Neuronal stem cell (in vitro differentiated cells): ENCODE results near the gene CABP5.

Source experiments
- DNase-seq: peaks from one replicate; pipeline ENCODE4 v3.0.0-alpha.2; 2013; ENCODE audit warnings: low spot score
- H2AFZ ChIP-seq: one replicate; pipeline ENCODE4 v1.6.1; 2013; ENCODE audit warnings: mild to moderate bottlenecking, low read length, inconsistent platforms
- H2AK5ac ChIP-seq: 2 replicates; pipeline ENCODE4 v1.6.1; 2013; ENCODE audit warnings: low read depth, mild to moderate bottlenecking, inconsistent platforms, low read length, moderate library complexity, mixed read lengths
- H2BK120ac ChIP-seq: 2 replicates; pipeline ENCODE4 v1.6.1; 2013; ENCODE audit warnings: low read depth, mild to moderate bottlenecking, inconsistent platforms, low read length, moderate library complexity, mixed read lengths
- H2BK12ac ChIP-seq: one replicate; pipeline ENCODE4 v1.6.1; 2013; ENCODE audit warnings: low read length, inconsistent platforms
- H2BK15ac ChIP-seq: 2 replicates; pipeline ENCODE4 v1.6.1; 2013; ENCODE audit warnings: mild to moderate bottlenecking, low read length, inconsistent platforms, mixed read lengths
- H2BK5ac ChIP-seq: one replicate; pipeline ENCODE4 v1.6.1; 2013; ENCODE audit warnings: inconsistent platforms, mild to moderate bottlenecking, low read length, moderate library complexity
- H3K14ac ChIP-seq: one replicate; pipeline ENCODE4 v1.6.1; 2013; ENCODE audit warnings: low read length, inconsistent platforms
- H3K18ac ChIP-seq: 2 replicates; pipeline ENCODE4 v1.6.1; 2013; ENCODE audit warnings: low read length, inconsistent platforms
- H3K23ac ChIP-seq: 2 replicates; pipeline ENCODE4 v1.6.1; 2013; ENCODE audit warnings: low read depth, mild to moderate bottlenecking, mixed read lengths, low read length, inconsistent platforms; ENCODE audit not compliant: poor library complexity
- H3K27ac ChIP-seq: replicated peaks from 3 replicates; pipeline ENCODE4 v1.5.1; 2013; ENCODE audit warnings: low read length, inconsistent platforms
- H3K27me3 ChIP-seq, 3 experiments: 2 replicates each; pipeline ENCODE4 v1.6.1; 2013; ENCODE audit warnings: low read length in 3 of 3, mild to moderate bottlenecking in 2 of 3, inconsistent platforms in 1 of 3, low read depth in 1 of 3, mixed read lengths in 1 of 3, moderate library complexity in 1 of 3; ENCODE audit not compliant: control insufficient read depth in 3 of 3, insufficient read depth in 3 of 3
- H3K36me3 ChIP-seq, 2 donors: replicated peaks in 1 of 2; 2 replicates each; pipeline ENCODE4 v1.6.1; 2013; ENCODE audit warnings: low read length in 2 of 2; ENCODE audit not compliant: control insufficient read depth in 2 of 2, insufficient read depth in 2 of 2
- H3K4ac ChIP-seq: 2 replicates; pipeline ENCODE4 v1.6.1; 2013; ENCODE audit warnings: inconsistent platforms, mild to moderate bottlenecking, low read length, moderate library complexity
- H3K4me1 ChIP-seq, 2 donors: 1 replicate in 1 of 2; 2 replicates in 1 of 2; pipeline ENCODE4 v1.6.1; 2013; ENCODE audit warnings: low read length in 2 of 2, low read depth in 1 of 2; ENCODE audit not compliant: control insufficient read depth in 2 of 2, insufficient read depth in 1 of 2
- H3K4me2 ChIP-seq: one replicate; pipeline ENCODE4 v1.6.1; 2013; ENCODE audit warnings: mild to moderate bottlenecking, low read length, inconsistent platforms; ENCODE audit not compliant: insufficient read depth, poor library complexity, severe bottlenecking
- H3K4me3 ChIP-seq, 2 donors: 2 replicates each; pipeline ENCODE4 v1.5.1; 2013; ENCODE audit warnings: low read length in 2 of 2, mild to moderate bottlenecking in 2 of 2, inconsistent platforms in 1 of 2, moderate library complexity in 1 of 2
- H3K79me1 ChIP-seq: one replicate; pipeline ENCODE4 v1.6.1; 2013; ENCODE audit warnings: low read depth, mild to moderate bottlenecking, inconsistent platforms, low read length, moderate library complexity
- H3K9ac ChIP-seq: one replicate; pipeline ENCODE4 v1.6.1; 2013; ENCODE audit warnings: mild to moderate bottlenecking, low read depth, low read length, inconsistent platforms; ENCODE audit not compliant: poor library complexity
- H3K9me3 ChIP-seq, 2 donors: replicated peaks in 1 of 2; 2 replicates each; pipeline versions ENCODE3 to v1.6.1; 2013; ENCODE audit warnings: low read length in 2 of 2, mild to moderate bottlenecking in 2 of 2, inconsistent platforms in 1 of 2, low read depth in 1 of 2, mixed read lengths in 1 of 2, moderate library complexity in 1 of 2; ENCODE audit not compliant: control insufficient read depth in 2 of 2, insufficient read depth in 1 of 2
- H4K8ac ChIP-seq: one replicate; pipeline ENCODE4 v1.6.1; 2013; ENCODE audit warnings: low read depth, mild to moderate bottlenecking, inconsistent platforms, low read length, moderate library complexity
- H4K91ac ChIP-seq: one replicate; pipeline ENCODE4 v1.6.1; 2013; ENCODE audit warnings: low read length, low read depth, mild to moderate bottlenecking, inconsistent platforms; ENCODE audit not compliant: poor library complexity
- WGBS, 2 donors: extraction: QIAGEN DNeasy Blood & Tissue Kit; methylation state at CpG; one replicate each; pipeline ENCODE4 v1.1.7; 2013; ENCODE audit warnings: missing lambda C conversion rate in 2 of 2, mixed read lengths in 1 of 2; ENCODE audit not compliant: insufficient read length in 2 of 2, insufficient replicate concordance in 1 of 2; ENCODE audit errors: extremely low coverage in 2 of 2; 5-methylcytosine and 5-hydroxymethylcytosine counted together

The CABP5 gene

GRCh38 chr19:48059331-48059730 lies 15.5 kb upstream of the CABP5 start:
- Histone ChIP-seq H3K4ac (no peak overlapping the region), H4K91ac (no peak overlapping the region), H3K4me1 (peaks cover 0 to 3% of the 10 kb centered on the region in 2 donors), H2AFZ (no peak overlapping the region), H2AK5ac (no peak overlapping the region), H2BK120ac (no peak overlapping the region), H3K4me2 (no peak overlapping the region), H2BK12ac (no peak overlapping the region), H3K14ac (no peak overlapping the region), H3K79me1 (no peaks in the 10 kb centered on the region), H2BK5ac (no peak overlapping the region), H3K36me3 (no peaks in the 10 kb centered on the region), H3K27ac (no peak overlapping the region), H3K4me3 (no peak overlapping the region), H4K8ac (no peak overlapping the region), H2BK15ac (no peak overlapping the region), H3K27me3 (peaks cover 0 to 3% (median 3%) of the 10 kb centered on the region in 3 experiments), H3K18ac (no peak overlapping the region), H3K23ac (no peak overlapping the region), H3K9me3 (no peaks in the 10 kb centered on the region), H3K9ac (no peak overlapping the region)
- no CpG with 5 or more reads among the region's 6 CpGs for WGBS, 2 donors
- DNase-seq, result no peak

DNA sequence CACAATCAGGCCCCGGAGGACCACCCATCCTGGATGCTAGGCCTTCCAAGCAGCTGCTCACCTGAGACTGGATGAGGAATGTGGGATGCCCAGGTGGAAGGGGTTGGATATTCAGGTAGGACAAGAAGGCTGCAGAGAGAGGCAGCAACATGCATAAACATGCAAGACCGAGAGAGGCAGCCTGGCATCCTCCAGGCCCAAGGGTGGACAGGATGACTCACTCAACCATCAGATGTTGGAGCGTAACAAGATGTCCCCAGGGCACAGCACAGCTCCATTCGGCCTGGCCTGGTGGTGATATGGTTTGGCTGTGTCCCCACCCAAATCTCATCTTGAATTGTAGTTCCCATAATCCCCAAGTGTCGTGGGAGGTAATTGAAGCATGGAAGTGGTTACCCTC lies 10.0 kb upstream of the CABP5 start:
- no peak overlapping the region for H3K27ac ChIP-seq
- WGBS, 2 donors, result no CpG with 5 or more reads among the region's 5 CpGs
- H3K79me1 ChIP-seq, result no peaks in the 10 kb centered on the region
- no peak overlapping the region for H4K91ac ChIP-seq
- no peak overlapping the region for H3K23ac ChIP-seq
- no peak overlapping the region for H3K4ac ChIP-seq
- H4K8ac ChIP-seq, result no peak overlapping the region
- no peaks in the 10 kb centered on the region for H3K36me3 ChIP-seq
- DNase-seq, result no peak
- no peaks in the 10 kb centered on the region for H3K27me3 ChIP-seq
- H2AK5ac ChIP-seq, result no peak overlapping the region
- no peak overlapping the region for H2BK120ac ChIP-seq
- no peak overlapping the region for H3K9ac ChIP-seq
- H2BK12ac ChIP-seq, result no peak overlapping the region
- no peak overlapping the region for H3K4me2 ChIP-seq
- no peak overlapping the region for H3K14ac ChIP-seq
- no peak overlapping the region for H2BK15ac ChIP-seq
- no peaks in the 10 kb centered on the region for H3K9me3 ChIP-seq
- H2AFZ ChIP-seq, result no peak overlapping the region
- H3K18ac ChIP-seq, result no peak overlapping the region
- H3K4me3 ChIP-seq, result no peak overlapping the region
- no peak overlapping the region for H2BK5ac ChIP-seq
- no peaks in the 10 kb centered on the region for H3K4me1 ChIP-seq

GRCh38 chr19:48053076-48053475 lies 9.2 kb upstream of the CABP5 start:
- Histone ChIP-seq H3K4ac (no peak overlapping the region), H3K9ac (no peak overlapping the region), H3K9me3 (no peaks in the 10 kb centered on the region), H2BK15ac (no peak overlapping the region), H3K4me2 (no peak overlapping the region), H3K14ac (no peak overlapping the region), H2BK120ac (no peak overlapping the region), H3K4me1 (no peaks in the 10 kb centered on the region), H2AK5ac (no peak overlapping the region), H3K79me1 (no peaks in the 10 kb centered on the region), H2AFZ (no peak overlapping the region), H3K27ac (no peak overlapping the region), H2BK12ac (no peak overlapping the region), H4K91ac (no peak overlapping the region), H3K36me3 (no peaks in the 10 kb centered on the region), H3K4me3 (no peak overlapping the region), H3K23ac (no peak overlapping the region), H4K8ac (no peak overlapping the region), H2BK5ac (no peak overlapping the region), H3K18ac (no peak overlapping the region), H3K27me3 (no peaks in the 10 kb centered on the region)
- no CpG with 5 or more reads among the region's 5 CpGs for WGBS, 2 donors
- DNase-seq, result no peak

GRCh38 chr19:48051335-48052033 lies 7.6 kb upstream of the CABP5 start:
- DNase-seq, result no peak
- Histone ChIP-seq H2AK5ac (no peak overlapping the region), H3K23ac (no peak overlapping the region), H3K4me3 (no peak overlapping the region), H3K4ac (no peak overlapping the region), H3K14ac (no peak overlapping the region), H3K9ac (no peak overlapping the region), H2BK120ac (no peak overlapping the region), H3K4me2 (no peak overlapping the region), H3K27me3 (no peaks in the 10 kb centered on the region), H3K9me3 (no peaks in the 10 kb centered on the region), H3K4me1 (no peaks in the 10 kb centered on the region), H2BK15ac (no peak overlapping the region), H4K91ac (no peak overlapping the region), H2AFZ (no peak overlapping the region), H3K27ac (no peak overlapping the region), H3K18ac (no peak overlapping the region), H3K79me1 (no peaks in the 10 kb centered on the region), H2BK5ac (no peak overlapping the region), H3K36me3 (no peaks in the 10 kb centered on the region), H4K8ac (no peak overlapping the region), H2BK12ac (no peak overlapping the region)
- WGBS, 2 donors, result no CpG with 5 or more reads among the region's 10 CpGs
